Activated naive CD4-positive, alpha-beta T cell treated with anti-CD3 and anti-CD28 coated beads, Interleukin-2, amount 50 U/mL, for 72 hours (primary cell): ENCODE measurements around the gene STRADB. TPM values are rescaled to one million over a fixed set of nuclear protein-coding genes. Genes with fewer than 3 reads are reported as not detected.
"Not testable (repeated sequence)": the region's sequence is repeated elsewhere in the genome, so short reads cannot be mapped to it uniquely, and the experiment has no call there.

ENCODE experiments used
- ATAC-seq, 2 donors: fragments of 150-1000 bp; cut with Tn5 transposase; 2 replicates each; pipeline ENCODE4 v1.10.0; 2021; ENCODE audit warnings: mild to moderate bottlenecking in 2 of 2, moderate library complexity in 2 of 2
- DNase-seq, 2 donors: peaks; one replicate each; pipeline ENCODE4 v3.0.0; 2021 to 2022; ENCODE audit warnings: low spot score in 2 of 2
- H3K27ac Mint-ChIP-seq, 2 donors: one replicate each; pipeline ENCODE4 v1.8.0; 2022; ENCODE audit warnings: mild to moderate bottlenecking in 2 of 2, mixed read lengths in 2 of 2
- H3K36me3 Mint-ChIP-seq, 2 donors: one replicate each; pipeline ENCODE4 v1.8.0; 2022; ENCODE audit warnings: mixed read lengths in 2 of 2
- H3K9me3 Mint-ChIP-seq, 2 donors: one replicate each; pipeline ENCODE4 v1.8.0; 2022; ENCODE audit warnings: mixed read lengths in 2 of 2
- total RNA-seq, 2 donors: library from RNA; stranded (reverse); gene quantifications; one replicate each; pipeline ENCODE4 v1.2.3, GENCODE V29; 2022

Gene STRADB
- total RNA-seq, 2 donors from 2014 or later = 12.6 to 21.2 TPM

DNA sequence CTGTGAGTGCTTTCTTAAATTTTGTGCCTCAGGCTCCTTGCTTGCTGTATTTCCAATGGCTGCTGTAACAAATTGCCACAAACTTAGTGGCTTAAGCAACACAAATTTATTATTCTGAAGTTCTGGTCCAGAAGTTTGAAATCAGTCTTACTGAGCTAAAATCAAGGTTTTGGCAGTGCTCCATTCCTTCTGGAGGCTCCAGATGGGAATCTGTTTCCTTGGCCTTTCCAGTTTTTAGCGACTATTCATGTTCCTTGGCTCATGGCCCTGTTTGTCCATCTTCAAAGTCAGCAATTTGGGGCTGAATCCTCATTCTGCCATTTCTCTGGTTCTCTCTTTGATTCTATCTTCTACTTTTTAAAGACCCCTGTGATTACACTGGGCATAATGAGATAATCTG is 31.8 kb downstream of the STRADB start:
- ATAC-seq (no peak), DNase-seq (no peak)
- Mint-ChIP-seq H3K27ac (no peak overlapping the region), H3K9me3 (no peaks in the 10 kb centered on the region), H3K36me3 (peaks cover 0 to 4% of the 10 kb centered on the region in 2 donors)

DNA sequence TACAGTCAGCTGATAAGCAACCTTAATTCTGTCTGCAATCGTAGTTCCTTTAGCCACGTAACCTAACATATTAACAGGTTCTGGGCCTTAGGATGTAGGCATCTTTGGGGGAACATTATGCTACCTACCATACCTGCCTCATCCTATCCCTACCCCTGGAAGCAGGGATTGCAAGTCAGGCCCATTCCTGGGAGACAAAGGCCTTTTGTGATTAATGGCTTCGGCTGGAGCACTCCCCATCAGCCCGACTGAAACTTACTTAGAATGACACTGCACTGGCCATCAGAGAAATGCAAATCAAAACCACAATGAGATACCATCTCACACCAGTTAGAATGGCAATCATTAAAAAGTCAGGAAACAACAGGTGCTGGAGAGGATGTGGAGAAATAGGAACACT is 32.2 kb downstream of the STRADB start:
- H3K9me3 Mint-ChIP-seq, H3K36me3 Mint-ChIP-seq, DNase-seq, ATAC-seq, H3K27ac Mint-ChIP-seq: not testable (repeated sequence)

DNA sequence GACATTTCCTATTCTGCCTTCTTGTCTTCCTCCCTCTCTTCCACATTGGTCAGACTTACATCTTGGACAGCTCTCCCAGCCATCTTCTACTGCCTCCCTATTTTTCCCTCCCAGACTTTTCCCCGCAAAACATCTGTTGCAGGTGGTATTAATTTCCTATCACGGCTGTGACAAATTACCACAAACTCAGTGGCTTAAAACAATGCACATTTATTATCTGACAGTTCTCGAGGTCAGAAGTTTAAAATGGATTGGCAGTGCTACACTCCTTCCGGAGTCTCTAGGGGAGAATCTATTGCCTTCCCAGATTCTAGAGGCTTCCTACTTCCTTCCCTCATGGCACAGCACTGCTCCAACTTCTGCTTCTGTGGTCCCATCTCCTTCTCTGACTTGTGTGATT is 33.3 kb downstream of the STRADB start:
- no peaks in the 10 kb centered on the region for H3K9me3 Mint-ChIP-seq
- H3K27ac Mint-ChIP-seq = no peak overlapping the region
- peaks cover 0 to 4% of the 10 kb centered on the region in 2 donors for H3K36me3 Mint-ChIP-seq
- ATAC-seq (no peak), DNase-seq (no peak)

DNA sequence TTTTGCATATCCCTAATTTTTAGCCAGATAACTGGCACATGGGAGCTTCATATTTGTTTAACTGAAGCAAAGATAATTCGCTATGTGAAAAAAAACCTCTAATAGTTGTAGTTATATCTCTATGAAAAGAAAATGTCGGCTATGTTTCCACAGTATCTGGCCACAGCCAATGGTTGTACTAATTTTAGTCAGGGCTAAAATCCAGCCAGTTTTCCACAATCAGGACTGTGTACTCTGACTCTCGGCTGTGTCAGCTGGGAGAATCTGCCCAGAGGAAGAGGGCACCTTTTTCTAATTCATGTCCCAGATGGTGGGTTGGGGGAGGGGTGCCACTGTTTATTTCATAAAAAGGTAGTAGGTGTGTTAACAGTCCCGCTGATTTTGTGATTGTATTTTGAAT is 38.8 kb downstream of the STRADB start:
- no peak for ATAC-seq
- no peak overlapping the region for H3K27ac Mint-ChIP-seq
- no peaks in the 10 kb centered on the region for H3K36me3 Mint-ChIP-seq
- H3K9me3 Mint-ChIP-seq = no peaks in the 10 kb centered on the region
- DNase-seq = no peak

DNA sequence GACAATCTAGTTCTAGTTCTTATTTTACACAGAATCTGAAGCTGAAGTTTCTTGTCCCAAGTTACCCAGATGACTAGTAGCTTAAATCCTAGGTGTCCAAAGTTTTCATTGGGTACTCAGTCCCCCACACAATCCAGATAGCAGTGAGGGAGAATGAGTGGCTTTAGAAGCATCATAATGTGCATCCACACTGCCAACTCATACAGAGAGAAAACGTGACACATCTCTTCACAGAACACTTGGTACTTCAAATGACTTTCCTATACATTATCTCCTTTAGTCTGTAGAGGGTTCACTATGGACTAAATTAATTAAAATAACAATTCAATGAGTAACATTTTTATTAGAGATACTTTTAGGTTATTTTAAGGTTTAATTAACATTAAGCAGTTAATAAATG is 45.2 kb downstream of the STRADB start:
- DNase-seq (no peak), ATAC-seq (peak; percentile 36 to 67)
- Mint-ChIP-seq H3K27ac (no peak overlapping the region), H3K9me3 (peaks cover 0 to 6% of the 10 kb centered on the region in 2 donors), H3K36me3 (peaks cover 0 to 6% of the 10 kb centered on the region in 2 donors)

DNA sequence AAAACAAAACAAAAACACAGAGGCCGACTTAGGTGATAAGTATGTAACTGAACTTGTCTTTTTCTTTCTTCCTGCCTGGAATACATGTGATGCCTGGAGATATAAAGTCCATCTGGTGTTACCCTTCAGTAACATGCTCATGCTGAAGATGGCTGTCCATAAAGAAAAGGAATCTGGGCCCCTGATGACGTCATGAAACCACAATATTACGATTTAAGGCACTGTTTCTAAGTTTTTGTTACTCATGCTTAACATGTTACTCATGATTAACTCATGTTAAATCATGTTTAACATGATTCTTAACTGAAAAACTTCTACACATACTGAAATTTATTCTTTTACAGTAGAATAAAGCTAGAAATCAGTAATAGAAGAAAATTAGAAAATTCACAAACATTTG is 49.0 kb downstream of the STRADB start:
- peaks cover 13 to 18% of the 10 kb centered on the region in 2 donors for H3K36me3 Mint-ChIP-seq
- H3K27ac Mint-ChIP-seq = no peak overlapping the region
- DNase-seq (no peak), ATAC-seq (no peak)
- H3K9me3 Mint-ChIP-seq = peaks cover 13 to 31% of the 10 kb centered on the region in 2 donors

DNA sequence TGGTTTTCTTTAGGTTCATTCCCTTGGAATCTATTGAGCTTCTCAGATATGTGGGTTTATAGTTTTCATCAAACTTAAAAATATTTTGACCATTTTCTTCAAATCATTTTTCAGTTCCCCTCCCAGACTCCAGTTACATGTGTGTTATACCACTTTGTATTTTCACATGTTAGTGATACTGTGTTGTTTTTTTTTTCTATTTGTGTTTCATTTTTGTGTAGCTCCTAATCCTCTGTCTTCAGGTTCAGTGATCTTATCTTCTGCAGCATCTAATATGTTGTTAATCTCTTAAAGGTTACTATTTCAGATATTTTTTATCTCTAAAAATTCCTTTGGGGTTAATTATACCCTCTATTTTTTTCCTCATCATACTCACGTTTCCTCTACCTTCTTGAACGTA is 51.2 kb downstream of the STRADB start:
- H3K9me3 Mint-ChIP-seq = peaks cover 13 to 35% of the 10 kb centered on the region in 2 donors
- DNase-seq (no peak), ATAC-seq (no peak)
- H3K36me3 Mint-ChIP-seq = peaks cover 13 to 18% of the 10 kb centered on the region in 2 donors
- no peak overlapping the region for H3K27ac Mint-ChIP-seq

DNA sequence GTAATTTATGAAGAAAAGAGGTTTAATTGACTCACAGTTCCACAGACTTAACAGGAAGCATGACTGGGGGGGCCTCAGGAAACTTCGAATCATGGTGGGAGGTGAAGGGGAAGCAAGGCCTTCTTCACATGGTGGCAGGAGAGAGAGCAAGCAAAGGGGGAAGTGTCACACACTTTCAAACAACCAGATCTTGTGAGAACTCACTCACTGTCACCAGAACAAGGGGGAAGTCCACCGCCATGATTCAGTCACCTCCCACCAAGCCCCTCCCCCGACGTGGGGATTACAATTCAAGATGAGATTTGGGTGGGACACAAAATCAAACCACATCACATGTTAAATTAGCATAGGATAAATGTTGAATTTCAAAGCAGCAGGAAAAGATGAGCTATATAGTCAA is 56.2 kb downstream of the STRADB start:
- ATAC-seq (peak in 1 of 2 donors; percentile 26), DNase-seq (no peak)
- Mint-ChIP-seq H3K9me3 (peaks cover 10 to 26% of the 10 kb centered on the region in 2 donors), H3K36me3 (peaks cover 11% of the 10 kb centered on the region in 2 donors), H3K27ac (no peak overlapping the region)

DNA sequence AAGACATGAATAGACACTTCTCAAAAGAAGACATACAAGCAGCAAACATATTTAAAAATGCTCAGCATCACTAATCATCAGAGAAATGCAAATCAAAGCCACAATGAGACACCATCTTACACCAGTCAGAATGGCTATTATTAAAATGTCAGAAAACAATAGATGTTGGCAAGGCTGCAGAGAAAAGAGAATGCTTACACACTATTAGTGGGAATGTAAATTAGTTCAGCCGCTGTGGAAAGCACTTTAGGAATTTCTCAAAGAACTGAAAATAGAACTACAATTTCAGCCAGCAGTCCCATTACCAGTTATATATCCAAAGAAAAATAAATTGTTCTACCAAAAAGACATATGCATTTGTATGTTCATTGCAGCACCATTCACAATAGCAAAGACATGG is 61.7 kb downstream of the STRADB start:
- Mint-ChIP-seq H3K27ac (no peak overlapping the region), H3K36me3 (no peaks in the 10 kb centered on the region), H3K9me3 (no peaks in the 10 kb centered on the region)
- no peak for DNase-seq
- no peak for ATAC-seq

DNA sequence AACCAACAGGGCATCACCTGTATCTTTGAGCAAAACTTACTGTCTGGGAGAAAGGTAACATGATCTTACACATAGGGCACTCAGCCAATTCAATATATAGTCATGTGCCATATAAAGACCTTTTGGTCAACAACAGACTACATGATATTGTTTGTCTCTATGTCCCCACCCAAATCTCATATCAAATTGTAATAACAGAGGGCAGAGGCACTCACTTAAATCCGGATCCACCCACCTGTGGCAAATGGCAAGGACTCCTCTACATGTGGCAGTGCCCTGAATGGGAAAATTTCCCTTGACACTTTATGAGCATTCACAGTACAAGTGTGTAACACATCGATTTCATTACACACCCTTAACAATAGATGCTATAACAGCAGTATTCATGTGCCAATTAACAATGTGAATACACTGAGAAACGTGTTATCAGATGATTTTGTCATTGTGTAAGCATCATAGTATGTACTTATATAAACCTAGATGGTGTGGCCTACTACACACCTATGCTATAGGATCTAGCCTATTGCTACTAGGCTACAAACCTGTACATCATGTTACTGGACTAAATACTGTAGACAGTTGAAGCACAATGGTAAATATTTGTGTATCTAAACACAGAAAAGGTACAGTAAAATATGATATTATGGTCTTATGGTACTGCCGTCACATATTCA is 64.2 kb downstream of the STRADB start:
- H3K36me3 Mint-ChIP-seq = peaks cover 7 to 11% of the 10 kb centered on the region in 2 donors
- ATAC-seq (no peak), DNase-seq (no peak)
- H3K9me3 Mint-ChIP-seq = peaks cover 12 to 16% of the 10 kb centered on the region in 2 donors
- H3K27ac Mint-ChIP-seq = no peak overlapping the region

DNA sequence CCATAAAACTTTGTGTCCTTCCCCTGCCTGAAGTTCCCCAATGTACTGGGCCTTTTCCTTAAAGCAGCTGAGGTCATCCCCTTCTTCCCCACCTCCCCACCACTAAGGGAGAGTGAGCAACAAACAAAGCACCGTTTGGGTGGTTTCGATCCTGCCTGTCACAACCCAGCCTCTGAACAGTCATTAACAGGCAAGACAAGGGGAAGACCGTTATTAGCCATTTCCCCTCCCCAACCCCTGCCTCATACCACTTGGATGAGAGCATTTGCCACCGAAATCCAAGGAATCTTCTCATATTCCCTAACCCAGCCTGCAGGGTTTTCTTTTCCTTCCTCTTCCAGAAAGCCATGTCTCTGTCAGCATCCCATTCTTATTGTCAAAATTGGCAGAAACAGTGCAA is 65.6 kb downstream of the STRADB start:
- H3K27ac Mint-ChIP-seq = no peak overlapping the region
- DNase-seq (no peak), ATAC-seq (no peak)
- H3K9me3 Mint-ChIP-seq = peaks cover 21 to 30% of the 10 kb centered on the region in 2 donors
- peaks cover 17 to 21% of the 10 kb centered on the region in 2 donors for H3K36me3 Mint-ChIP-seq

DNA sequence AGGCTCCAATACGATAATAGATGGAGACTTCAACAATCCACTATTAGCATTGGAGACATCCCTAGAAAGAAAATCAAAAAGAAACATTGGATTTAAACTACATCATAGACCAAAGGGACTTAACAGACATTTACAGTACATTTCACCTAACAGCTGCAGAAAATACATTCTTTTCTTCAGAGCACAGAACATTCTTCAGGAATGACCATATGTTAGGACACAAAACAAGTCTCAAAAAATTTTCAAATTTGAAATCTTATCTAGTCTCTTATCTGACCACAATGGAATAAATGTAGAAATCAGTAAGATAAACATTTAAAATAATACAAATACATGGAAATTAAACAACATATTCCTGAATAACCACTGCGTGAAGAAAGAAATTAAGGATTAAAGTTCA is 68.7 kb downstream of the STRADB start:
- peaks cover 36 to 44% of the 10 kb centered on the region in 2 donors for H3K36me3 Mint-ChIP-seq
- no peak for ATAC-seq
- H3K27ac Mint-ChIP-seq = no peak overlapping the region
- peaks cover 39 to 51% of the 10 kb centered on the region in 2 donors for H3K9me3 Mint-ChIP-seq
- DNase-seq = no peak

DNA sequence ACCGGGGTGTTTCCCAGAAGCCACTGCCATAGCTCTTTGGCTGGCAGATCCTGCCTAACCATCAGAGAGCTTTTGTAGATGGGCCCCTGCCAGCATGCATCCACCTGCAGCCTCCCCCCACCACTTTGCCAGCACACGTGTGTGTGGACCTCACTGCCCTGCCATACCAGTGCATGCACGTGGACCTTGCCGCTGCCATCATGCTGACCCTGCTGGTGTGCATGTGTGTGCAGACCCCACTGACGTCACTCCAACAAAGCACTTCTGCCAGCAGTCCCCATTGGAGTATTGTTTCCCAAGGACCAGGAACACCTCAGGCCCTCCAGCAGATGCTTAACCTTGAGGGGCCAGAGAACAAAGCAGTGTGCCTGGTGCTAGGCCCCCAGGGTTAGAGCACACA is 71.4 kb downstream of the STRADB start:
- DNase-seq (no peak), ATAC-seq (no peak)
- H3K36me3 Mint-ChIP-seq = peaks cover 56 to 69% of the 10 kb centered on the region in 2 donors
- H3K9me3 Mint-ChIP-seq = peaks cover 48 to 69% of the 10 kb centered on the region in 2 donors
- H3K27ac Mint-ChIP-seq = no peak overlapping the region

DNA sequence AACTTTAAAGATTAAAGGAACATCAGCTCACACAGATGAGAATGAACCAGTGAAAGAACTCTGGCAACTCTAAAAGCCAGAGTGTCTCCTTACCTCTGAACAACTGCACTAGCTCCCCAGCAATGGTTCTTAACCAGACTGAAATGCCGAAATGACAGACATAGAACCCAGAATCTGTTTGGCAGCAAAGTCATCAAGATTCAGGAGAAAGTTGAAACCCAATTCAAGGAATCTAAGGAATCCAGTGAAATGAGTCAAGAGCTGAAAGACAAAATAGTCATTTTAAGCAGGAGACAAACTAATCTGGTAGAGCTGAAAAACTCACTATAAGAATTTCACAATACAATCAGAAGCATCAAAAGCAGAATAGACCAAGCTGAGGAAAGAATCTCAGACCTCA is 72.0 kb downstream of the STRADB start:
- H3K27ac Mint-ChIP-seq = no peak overlapping the region
- DNase-seq (no peak), ATAC-seq (no peak)
- peaks cover 56 to 72% of the 10 kb centered on the region in 2 donors for H3K36me3 Mint-ChIP-seq
- peaks cover 50 to 72% of the 10 kb centered on the region in 2 donors for H3K9me3 Mint-ChIP-seq

Other genes with a start within 250 kb of the STRADB start
- 10 to 100 TPM; 40.4 to 74.3 TPM for gene CASP8, start 191.2 kb upstream of the STRADB start, total RNA-seq
- 1 to 10 TPM in 1 of 2 donors, under 1 TPM in 1; 0.43 to 1.0 TPM for gene FLACC1, start 94.4 kb upstream of the STRADB start, total RNA-seq
- gene TRAK2, start 282 bp upstream of the STRADB start, total RNA-seq = 10 to 100 TPM; 11.2 to 21.8 TPM
- 10 to 100 TPM; 12.6 to 24.5 TPM for gene TMEM237, start 191.8 kb downstream of the STRADB start, total RNA-seq
- not detected for gene MPP4, start 246.9 kb downstream of the STRADB start, total RNA-seq